HG02973 (cell line): ENCODE data around the gene FGF9.

Experiments used
- ATAC-seq: cut with Tn5 transposase; IDR thresholded peaks from one replicate; pipeline ENCODE4 v1.9.1; 2021; ENCODE audit warnings: moderate library complexity; ENCODE audit not compliant: unreplicated experiment

FGF9 gene

GRCh38 chr13:21703846-21704245, 33.0 kb downstream of the FGF9 start:
- no peak for ATAC-seq

- no peak for ATAC-seq
Observed at GRCh38 chr13:21707586-21707985, 36.7 kb downstream of the FGF9 start.

- no peak for ATAC-seq
Observed at GRCh38 chr13:21709697-21710096, 38.8 kb downstream of the FGF9 start.

- ATAC-seq: no peak
Observed at GRCh38 chr13:21710163-21710562, 39.3 kb downstream of the FGF9 start.

GRCh38 chr13:21717817-21718216, 46.9 kb downstream of the FGF9 start:
- ATAC-seq: no peak

- ATAC-seq: no peak
Observed at GRCh38 chr13:21719463-21719862, 48.6 kb downstream of the FGF9 start.

- no peak for ATAC-seq
Observed at GRCh38 chr13:21723807-21724505, 53.1 kb downstream of the FGF9 start.

- no peak for ATAC-seq
Observed at GRCh38 chr13:21730186-21730880, 59.5 kb downstream of the FGF9 start.

GRCh38 chr13:21733475-21734263, 62.8 kb downstream of the FGF9 start:
- no peak for ATAC-seq

GRCh38 chr13:21734961-21735360, 64.1 kb downstream of the FGF9 start:
- ATAC-seq: no peak

- ATAC-seq: no peak
Observed at GRCh38 chr13:21735701-21736401, 65.0 kb downstream of the FGF9 start.

GRCh38 chr13:21736926-21737325, 66.1 kb downstream of the FGF9 start:
- no peak for ATAC-seq

- no peak for ATAC-seq
Observed at GRCh38 chr13:21738630-21739029, 67.8 kb downstream of the FGF9 start.

GRCh38 chr13:21739771-21740170, 68.9 kb downstream of the FGF9 start:
- no peak for ATAC-seq

- no peak for ATAC-seq
Observed at GRCh38 chr13:21741396-21741979, 70.6 kb downstream of the FGF9 start.

GRCh38 chr13:21742096-21742495, 71.2 kb downstream of the FGF9 start:
- ATAC-seq: no peak

- ATAC-seq: no peak
Observed at GRCh38 chr13:21744149-21744548, 73.3 kb downstream of the FGF9 start.

GRCh38 chr13:21745307-21745706, 74.4 kb downstream of the FGF9 start:
- ATAC-seq: no peak

GRCh38 chr13:21747456-21747855, 76.6 kb downstream of the FGF9 start:
- no peak for ATAC-seq

- ATAC-seq: no peak
Observed at GRCh38 chr13:21748166-21748565, 77.3 kb downstream of the FGF9 start.

GRCh38 chr13:21749410-21749809, 78.5 kb downstream of the FGF9 start:
- ATAC-seq: no peak
